SU-DHL-6 (cell line): ENCODE data around the gene ZNF462.

Source experiments
- EZH2phosphoT487 ChIP-seq: fragments of 200-600 bp; sonication (generic), shearing (Covaris generic); conservative IDR thresholded peaks from 2 replicates; pipeline ENCODE4 v1.6.1; 2018; ENCODE audit warnings: mild to moderate bottlenecking, antibody characterized with exemption, low read length, moderate library complexity, mixed read lengths
- TF ChIP-seq, protein P1 (sequence below): fragments of 200-600 bp; sonication (generic); IDR thresholded peaks from one replicate; pipeline ENCODE4 v1.5.1; 2017; ENCODE audit warnings: antibody characterized with exemption, mild to moderate bottlenecking, low read length, moderate library complexity; ENCODE audit not compliant: insufficient read depth, poor library complexity, severe bottlenecking

DNA sequence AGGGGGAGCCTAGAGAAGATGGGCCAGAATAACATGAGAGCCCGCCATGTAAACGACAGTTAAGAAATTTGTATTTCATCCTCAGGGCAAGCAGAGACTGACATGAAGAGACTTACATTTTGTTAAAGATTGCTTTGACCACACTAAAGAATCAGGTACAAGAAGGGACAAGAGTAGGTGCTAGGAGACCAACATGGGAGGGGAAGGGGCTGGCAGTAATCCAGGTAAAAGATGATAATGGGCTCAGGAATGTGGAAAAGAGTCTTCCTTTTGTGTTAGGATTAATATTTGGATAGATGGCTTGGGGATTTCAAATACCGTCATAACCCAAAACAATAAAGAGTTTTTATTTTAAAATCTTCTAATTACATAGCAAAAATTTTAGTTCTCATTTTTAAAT lies 137.3 kb downstream of the ZNF462 start:
- TF ChIP-seq, protein P1, sequence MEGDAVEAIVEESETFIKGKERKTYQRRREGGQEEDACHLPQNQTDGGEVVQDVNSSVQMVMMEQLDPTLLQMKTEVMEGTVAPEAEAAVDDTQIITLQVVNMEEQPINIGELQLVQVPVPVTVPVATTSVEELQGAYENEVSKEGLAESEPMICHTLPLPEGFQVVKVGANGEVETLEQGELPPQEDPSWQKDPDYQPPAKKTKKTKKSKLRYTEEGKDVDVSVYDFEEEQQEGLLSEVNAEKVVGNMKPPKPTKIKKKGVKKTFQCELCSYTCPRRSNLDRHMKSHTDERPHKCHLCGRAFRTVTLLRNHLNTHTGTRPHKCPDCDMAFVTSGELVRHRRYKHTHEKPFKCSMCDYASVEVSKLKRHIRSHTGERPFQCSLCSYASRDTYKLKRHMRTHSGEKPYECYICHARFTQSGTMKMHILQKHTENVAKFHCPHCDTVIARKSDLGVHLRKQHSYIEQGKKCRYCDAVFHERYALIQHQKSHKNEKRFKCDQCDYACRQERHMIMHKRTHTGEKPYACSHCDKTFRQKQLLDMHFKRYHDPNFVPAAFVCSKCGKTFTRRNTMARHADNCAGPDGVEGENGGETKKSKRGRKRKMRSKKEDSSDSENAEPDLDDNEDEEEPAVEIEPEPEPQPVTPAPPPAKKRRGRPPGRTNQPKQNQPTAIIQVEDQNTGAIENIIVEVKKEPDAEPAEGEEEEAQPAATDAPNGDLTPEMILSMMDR = no peak
- no peak for TF ChIP-seq EZH2phosphoT487
